Right renal pelvis (tissue), 4 donors: ENCODE results near the gene PAN2. TPM values are rescaled to one million over a fixed set of nuclear protein-coding genes. Genes with fewer than 3 reads are reported as not detected.

ENCODE experiments used
- DNase-seq, 4 donors: peaks; one replicate each; pipeline ENCODE4 v3.0.0-alpha.2; 2013; ENCODE audit warnings: low read depth in 4 of 4, low spot score in 3 of 4, missing footprints in 1 of 4
- polyA plus RNA-seq, 4 donors: library from polyadenylated mRNA; unstranded; fragments of 120-200 nt; gene quantifications; one replicate each; pipeline ENCODE4 v1.2.1, GENCODE V29; 2013; ENCODE audit not compliant: insufficient read length in 4 of 4

The PAN2 gene, protein sequence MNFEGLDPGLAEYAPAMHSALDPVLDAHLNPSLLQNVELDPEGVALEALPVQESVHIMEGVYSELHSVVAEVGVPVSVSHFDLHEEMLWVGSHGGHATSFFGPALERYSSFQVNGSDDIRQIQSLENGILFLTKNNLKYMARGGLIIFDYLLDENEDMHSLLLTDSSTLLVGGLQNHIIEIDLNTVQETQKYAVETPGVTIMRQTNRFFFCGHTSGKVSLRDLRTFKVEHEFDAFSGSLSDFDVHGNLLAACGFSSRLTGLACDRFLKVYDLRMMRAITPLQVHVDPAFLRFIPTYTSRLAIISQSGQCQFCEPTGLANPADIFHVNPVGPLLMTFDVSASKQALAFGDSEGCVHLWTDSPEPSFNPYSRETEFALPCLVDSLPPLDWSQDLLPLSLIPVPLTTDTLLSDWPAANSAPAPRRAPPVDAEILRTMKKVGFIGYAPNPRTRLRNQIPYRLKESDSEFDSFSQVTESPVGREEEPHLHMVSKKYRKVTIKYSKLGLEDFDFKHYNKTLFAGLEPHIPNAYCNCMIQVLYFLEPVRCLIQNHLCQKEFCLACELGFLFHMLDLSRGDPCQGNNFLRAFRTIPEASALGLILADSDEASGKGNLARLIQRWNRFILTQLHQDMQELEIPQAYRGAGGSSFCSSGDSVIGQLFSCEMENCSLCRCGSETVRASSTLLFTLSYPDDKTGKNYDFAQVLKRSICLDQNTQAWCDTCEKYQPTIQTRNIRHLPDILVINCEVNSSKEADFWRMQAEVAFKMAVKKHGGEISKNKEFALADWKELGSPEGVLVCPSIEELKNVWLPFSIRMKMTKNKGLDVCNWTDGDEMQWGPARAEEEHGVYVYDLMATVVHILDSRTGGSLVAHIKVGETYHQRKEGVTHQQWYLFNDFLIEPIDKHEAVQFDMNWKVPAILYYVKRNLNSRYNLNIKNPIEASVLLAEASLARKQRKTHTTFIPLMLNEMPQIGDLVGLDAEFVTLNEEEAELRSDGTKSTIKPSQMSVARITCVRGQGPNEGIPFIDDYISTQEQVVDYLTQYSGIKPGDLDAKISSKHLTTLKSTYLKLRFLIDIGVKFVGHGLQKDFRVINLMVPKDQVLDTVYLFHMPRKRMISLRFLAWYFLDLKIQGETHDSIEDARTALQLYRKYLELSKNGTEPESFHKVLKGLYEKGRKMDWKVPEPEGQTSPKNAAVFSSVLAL
- polyA plus RNA-seq: 100 to 1,000 TPM in 1 of 4 donors, 10 to 100 TPM in 3; 79.4 to 101 (median 82.0) TPM

- peak; percentile 89 to 95 (median 94) for DNase-seq
These were observed at the start of gene PAN2 for GRCh38 chr12:56333679-56334489. Gene PAN2, minus strand, starts transcription at chr12:56334000. Its CDS starts 906 bp downstream, at chr12:56333094.

DNA sequence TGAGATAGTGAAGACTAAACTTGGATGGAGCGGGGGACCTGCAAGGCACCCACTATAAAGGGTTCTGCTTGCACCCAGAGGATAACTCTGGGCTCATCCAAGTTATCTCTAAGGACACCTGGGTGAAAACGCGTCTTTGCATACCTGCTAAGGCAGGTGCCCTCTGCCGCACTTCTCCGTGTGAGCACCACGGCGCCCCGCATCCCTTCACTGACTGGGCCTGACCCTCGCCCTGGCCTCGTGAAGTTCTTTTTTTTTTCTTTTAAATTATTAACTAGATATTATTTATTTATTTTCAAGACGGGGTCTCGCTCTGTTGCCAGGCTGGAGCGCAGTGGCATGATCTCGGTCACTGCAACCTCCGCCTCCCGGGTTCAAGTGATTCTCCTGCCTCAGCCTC, 48.8 kb upstream of the PAN2 start:
- no peak for DNase-seq

GRCh38 chr12:56377989-56378316, 44.2 kb upstream of the PAN2 start:
- no peak for DNase-seq

- no peak for DNase-seq
These were observed 43.6 kb upstream of the PAN2 start for GRCh38 chr12:56377310-56377988.

GRCh38 chr12:56375598-56376434, 42.0 kb upstream of the PAN2 start:
- DNase-seq: no peak

GRCh38 chr12:56374726-56375597, 41.2 kb upstream of the PAN2 start:
- DNase-seq: no peak

DNA sequence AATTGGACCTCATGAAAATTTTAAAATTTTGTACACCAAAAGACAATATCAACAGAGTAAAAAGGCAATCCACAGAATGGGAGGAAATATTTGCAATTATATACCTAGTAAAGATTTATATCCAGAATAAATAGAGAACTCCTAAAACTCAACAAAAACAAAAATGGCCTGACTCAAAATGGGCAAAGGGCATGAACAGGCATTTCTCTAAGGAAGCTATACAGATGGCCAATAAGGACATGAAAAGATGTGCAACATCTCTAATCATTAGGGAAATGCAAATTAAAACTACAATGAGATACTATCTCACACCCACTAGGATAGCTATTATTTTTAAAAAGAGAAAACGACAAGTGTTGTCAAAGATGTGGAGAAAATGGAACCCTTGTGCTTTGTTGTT, 39.7 kb upstream of the PAN2 start:
- no peak for DNase-seq

DNA sequence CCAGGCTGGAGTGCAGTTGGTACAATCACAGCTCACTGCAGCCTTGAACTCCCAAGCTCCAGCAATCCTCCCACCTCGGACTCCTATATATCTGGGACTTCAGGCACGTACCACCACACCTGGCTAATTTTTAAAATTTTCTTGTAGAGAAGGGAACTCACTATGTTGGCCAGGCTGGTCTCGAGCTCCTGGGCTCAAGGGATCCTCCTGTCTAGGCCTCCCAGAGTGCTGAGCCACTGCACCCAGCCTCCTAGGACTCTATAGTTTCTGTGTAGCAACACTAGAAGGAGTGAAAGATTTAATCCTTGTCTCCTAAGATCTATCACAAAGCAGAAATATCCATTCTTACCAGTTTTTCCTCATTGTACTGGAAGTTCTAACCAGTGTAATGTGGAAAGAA, 33.1 kb upstream of the PAN2 start:
- no peak for DNase-seq

DNA sequence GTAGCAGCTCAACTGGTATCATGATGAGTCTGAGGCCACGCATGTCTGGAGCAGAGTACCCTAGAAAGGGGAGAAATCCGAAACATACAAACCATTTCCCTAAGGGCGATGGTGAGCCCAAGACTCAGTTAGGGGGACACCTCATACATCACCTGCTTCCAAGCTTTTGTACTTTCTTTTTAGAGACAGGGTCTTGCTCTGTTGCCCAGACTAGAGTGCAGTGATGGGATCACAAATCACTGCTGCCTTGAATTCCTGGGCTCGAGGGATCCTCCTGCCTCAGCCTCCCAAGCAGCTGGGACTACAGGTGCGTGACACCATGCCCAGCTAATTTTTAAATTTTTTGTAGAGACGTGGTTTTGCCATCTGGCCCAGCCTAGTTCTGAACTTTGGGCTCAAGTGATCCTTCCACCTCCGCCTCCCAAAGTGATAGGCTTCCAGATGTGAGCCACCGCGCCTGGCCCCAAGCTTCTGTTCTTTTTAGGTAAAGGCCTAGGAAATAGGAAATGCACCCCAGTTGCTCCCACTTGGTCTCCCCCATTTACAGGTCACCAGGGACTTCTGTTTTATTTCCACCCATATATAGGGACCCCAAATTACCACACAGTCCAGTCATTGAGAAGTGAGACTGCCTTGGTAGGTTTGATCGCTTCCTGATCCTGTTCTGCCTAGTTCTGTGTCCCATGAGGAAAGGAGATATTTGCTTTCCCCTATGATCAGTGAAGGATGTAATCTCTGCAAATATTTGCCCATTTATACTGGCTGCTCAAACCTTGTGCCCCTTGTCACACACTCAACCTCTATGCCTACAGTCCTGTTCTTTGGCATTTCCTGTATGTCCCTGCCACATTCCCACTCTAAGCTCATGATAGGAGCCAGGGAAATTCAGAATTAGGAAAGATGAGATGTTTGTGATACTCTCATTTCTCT, 28.6 kb upstream of the PAN2 start, which contains the start of gene APOF:
Gene APOF, minus strand, starts transcription at position 728 of the 930 bp plus-strand sequence. Its CDS starts 112 bp downstream, at position 616.
- no peak for DNase-seq

- no peak for DNase-seq
These were observed 27.8 kb upstream of the PAN2 start for GRCh38 chr12:56361487-56362129.

DNA sequence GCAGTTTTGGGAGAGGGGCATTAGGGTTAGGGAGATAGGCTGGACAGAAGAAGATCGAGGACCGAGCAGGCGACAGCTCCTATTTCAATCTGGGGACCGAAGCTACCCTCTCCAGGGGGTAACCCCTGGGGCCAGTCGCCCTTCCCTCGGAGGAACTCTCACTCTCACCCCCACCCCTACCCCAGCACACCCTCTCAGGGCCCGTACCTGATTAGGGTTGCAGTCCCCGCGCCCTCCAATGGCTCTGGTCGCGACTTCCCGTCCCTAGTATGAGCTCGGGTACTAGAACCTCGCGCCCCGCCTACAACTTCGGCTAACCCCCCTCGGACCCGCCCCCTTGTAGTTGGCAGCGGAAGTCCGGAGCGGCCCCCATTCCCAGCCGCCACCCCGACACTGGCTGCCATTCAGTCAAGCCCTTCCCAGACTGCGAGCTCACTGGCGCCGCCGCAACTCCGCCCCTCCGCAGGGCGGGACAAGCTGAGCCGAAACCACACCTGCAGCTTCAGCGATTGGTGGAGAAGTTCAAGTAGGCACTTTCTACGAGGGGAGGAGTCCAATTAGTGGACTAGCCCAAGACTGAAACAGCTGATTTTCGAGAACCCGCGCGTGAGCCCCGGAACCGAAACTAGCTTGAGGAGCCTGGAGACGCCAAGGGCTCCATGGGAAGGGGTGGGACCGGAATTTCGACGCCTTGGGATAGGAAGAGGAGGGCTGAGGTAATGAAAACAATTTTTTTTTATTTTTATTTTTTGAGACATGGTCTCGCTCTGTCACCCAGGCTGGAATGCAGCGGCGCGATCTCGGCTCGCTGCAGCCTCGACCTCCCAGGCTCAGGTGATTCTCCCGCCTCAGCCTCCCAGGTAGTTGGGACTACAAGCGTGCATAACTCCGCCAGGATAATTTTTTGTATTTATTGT, 26.3 kb upstream of the PAN2 start, which contains the start of gene STAT2:
Gene STAT2, minus strand, starts transcription at position 257 of the 917 bp plus-strand sequence. CDS start 3,536 bp downstream, outside the sequence.
- peak; percentile 93 to 99 (median 99) for DNase-seq

DNA sequence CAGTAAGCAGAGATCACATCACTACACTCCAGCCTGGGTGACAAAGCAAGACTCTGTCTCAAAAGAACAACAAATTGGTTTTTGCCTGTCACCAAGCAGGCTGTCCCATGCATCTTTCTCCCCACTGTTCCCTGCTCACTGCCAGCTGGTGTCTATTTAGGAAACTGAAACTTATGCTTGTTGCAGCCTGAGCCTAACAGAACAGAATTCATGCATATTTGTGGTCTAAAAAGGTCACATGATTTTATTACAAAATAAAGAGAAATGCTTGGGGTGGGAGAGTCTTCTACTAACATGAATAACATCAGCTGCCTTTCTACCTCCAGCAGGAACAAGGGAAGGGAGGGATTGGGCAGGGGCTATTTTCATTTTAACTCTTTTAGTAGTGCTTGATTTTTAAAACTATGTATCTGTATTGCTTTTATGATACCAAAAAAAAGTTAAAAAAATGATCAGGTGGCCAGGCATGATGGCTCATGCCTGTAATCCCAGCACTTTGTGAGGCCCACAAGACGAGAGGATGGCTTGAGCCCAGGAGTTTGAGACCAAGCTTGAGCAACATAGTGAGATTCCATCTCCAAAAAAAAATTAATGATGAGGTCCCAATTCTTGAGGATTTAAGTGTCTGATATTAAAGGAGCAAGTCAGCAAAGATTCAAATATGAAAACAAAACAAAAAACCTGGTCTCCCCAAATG, 25.2 kb upstream of the PAN2 start:
- no peak for DNase-seq

GRCh38 chr12:56351325-56351724, 17.5 kb upstream of the PAN2 start:
- no peak for DNase-seq

DNA sequence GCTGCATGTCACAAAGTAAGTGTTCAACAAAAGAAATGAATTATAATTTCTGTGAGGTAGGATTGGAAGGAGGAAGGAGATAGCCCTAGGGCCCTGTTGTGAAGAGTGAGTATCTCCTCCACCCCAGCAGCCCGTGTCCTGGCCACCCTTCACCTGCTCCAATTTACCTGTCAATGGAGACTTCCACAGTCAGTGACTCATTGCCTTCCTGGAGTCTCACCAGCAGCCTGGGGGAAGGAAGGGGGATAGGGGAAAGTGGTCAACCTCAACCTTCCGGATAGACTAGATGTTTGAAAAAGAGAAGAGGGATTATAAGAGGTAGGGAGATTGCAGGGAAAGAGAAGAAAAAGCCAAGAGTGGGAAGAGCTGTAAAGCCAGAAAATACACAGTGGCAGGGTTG, 16.9 kb upstream of the PAN2 start:
- DNase-seq: no peak
